HG03039 (cell line): Measurements from ENCODE around the gene ZNF185.

Experiments used
- ATAC-seq: cut with Tn5 transposase; IDR thresholded peaks from one replicate; pipeline ENCODE4 v1.9.1; 2021; ENCODE audit warnings: mild to moderate bottlenecking, moderate library complexity; ENCODE audit not compliant: unreplicated experiment

Gene ZNF185

GRCh38 chrX:152897222-152898131, at the start of gene ZNF185:
Gene ZNF185, plus strand, starts transcription at chrX:152898067. Its CDS starts 16,423 bp downstream, at chrX:152914490.
- no peak for ATAC-seq

GRCh38 chrX:152850465-152850864, 47.4 kb upstream of the ZNF185 start:
- no peak for ATAC-seq

- ATAC-seq = no peak
These were observed 43.9 kb upstream of the ZNF185 start for GRCh38 chrX:152853986-152854385.

- no peak for ATAC-seq
These were observed 36.8 kb upstream of the ZNF185 start for GRCh38 chrX:152861116-152861515.

- no peak for ATAC-seq
These were observed 36.0 kb upstream of the ZNF185 start for GRCh38 chrX:152861826-152862225.

- ATAC-seq = no peak
These were observed 32.5 kb upstream of the ZNF185 start for GRCh38 chrX:152865232-152865920.

- no peak for ATAC-seq
These were observed 31.5 kb upstream of the ZNF185 start for GRCh38 chrX:152866386-152866785.

GRCh38 chrX:152869972-152870371, 27.9 kb upstream of the ZNF185 start:
- no peak for ATAC-seq

- no peak for ATAC-seq
These were observed 26.6 kb upstream of the ZNF185 start for GRCh38 chrX:152871260-152871659.

GRCh38 chrX:152872522-152872921, 25.3 kb upstream of the ZNF185 start:
- ATAC-seq = no peak

- no peak for ATAC-seq
These were observed 24.5 kb upstream of the ZNF185 start for GRCh38 chrX:152873361-152873760.

GRCh38 chrX:152876931-152877840, 20.7 kb upstream of the ZNF185 start:
- no peak for ATAC-seq

- ATAC-seq = no peak
These were observed 18.7 kb upstream of the ZNF185 start for GRCh38 chrX:152878976-152879755.

- no peak for ATAC-seq
These were observed 16.6 kb upstream of the ZNF185 start for GRCh38 chrX:152881289-152881688.

- ATAC-seq = no peak
These were observed 13.7 kb upstream of the ZNF185 start for GRCh38 chrX:152884171-152884570.

- no peak for ATAC-seq
These were observed 11.2 kb upstream of the ZNF185 start for GRCh38 chrX:152886716-152887115.

- ATAC-seq = no peak
These were observed 5.4 kb upstream of the ZNF185 start for GRCh38 chrX:152892499-152892898.

GRCh38 chrX:152892999-152893891, 4.6 kb upstream of the ZNF185 start:
- no peak for ATAC-seq

- ATAC-seq = no peak
These were observed 3.8 kb upstream of the ZNF185 start for GRCh38 chrX:152893980-152894610.
